ENCODE data around the gene ARHGAP26. TPM values are rescaled to one million over a fixed set of nuclear protein-coding genes. Genes with fewer than 3 reads are reported as not detected.
"Not testable (repeated sequence)": the region's sequence is repeated elsewhere in the genome, so short reads cannot be mapped to it uniquely, and the experiment has no call there.

Gene ARHGAP26
- polyA plus RNA-seq, 1 donor from 2014 or later = 0.83 TPM

DNA sequence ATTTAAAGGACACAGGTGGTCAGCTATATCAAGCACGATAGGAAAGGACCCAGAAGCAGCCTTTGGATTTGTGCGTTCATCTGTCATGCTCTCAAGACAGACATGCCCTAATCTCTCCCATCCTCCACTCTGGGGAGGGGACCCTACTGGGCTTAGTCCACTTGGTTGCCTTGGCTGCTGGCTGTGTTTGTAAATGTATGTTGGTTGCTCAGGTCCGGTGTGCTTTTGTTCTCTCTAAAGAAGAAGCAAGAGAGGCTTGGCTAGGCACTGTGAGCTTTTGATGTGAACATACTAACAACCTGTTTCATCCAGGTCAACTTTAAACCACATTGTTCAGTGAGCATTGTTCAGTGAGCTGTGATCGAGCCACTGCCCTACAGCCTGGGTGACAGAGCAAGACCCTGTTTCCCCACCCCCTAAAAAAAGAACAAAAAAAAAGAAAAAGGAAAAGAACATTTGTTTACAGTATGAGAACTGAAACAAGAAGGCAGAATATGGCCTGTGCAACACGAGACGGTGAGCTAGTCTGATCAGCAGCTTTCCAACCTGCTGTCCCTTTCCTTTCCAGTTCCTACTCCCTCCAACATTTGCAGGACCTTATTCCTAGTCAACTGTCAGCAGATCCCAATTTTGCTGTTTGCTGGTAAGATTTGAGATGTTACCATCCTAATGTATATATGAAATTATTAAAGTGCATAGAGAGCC is 228.3 kb downstream of the ARHGAP26 start:
- no peak for TF ChIP-seq MXI1 (conservative IDR thresholded peaks at IDR 0.05; ENCODE audit: poor library complexity, severe bottlenecking)
- Histone ChIP-seq H3F3A (ENCODE audit: insufficient read depth, low read length, poor library complexity, severe bottlenecking) (no peaks in the 10 kb centered on the region), H3K4me2 (ENCODE audit: low read length) (no peak overlapping the region), H3K9me3 (ENCODE audit: low read length) (no peaks in the 10 kb centered on the region), H3K27me3 (ENCODE audit: insufficient read depth, low read depth, low read length) (no peaks in the 10 kb centered on the region), H3K4me3 (ENCODE audit: low read length) (no peak overlapping the region), H3K36me3 (ENCODE audit: insufficient read depth, low read length) (no peaks in the 10 kb centered on the region), H4K20me1 (ENCODE audit: insufficient read depth) (no peaks in the 10 kb centered on the region), H2AFZ (ENCODE audit: low read depth, low read length) (no peak overlapping the region), H3K9me2 (ENCODE audit: insufficient read depth, low read length) (no peaks in the 10 kb centered on the region), H3K9ac (ENCODE audit: low read length) (no peak overlapping the region), H3K27ac (ENCODE audit: low read length) (no peak overlapping the region), H3K79me2 (replicated peaks; ENCODE audit: insufficient read depth, low read length) (no peaks in the 10 kb centered on the region)

DNA sequence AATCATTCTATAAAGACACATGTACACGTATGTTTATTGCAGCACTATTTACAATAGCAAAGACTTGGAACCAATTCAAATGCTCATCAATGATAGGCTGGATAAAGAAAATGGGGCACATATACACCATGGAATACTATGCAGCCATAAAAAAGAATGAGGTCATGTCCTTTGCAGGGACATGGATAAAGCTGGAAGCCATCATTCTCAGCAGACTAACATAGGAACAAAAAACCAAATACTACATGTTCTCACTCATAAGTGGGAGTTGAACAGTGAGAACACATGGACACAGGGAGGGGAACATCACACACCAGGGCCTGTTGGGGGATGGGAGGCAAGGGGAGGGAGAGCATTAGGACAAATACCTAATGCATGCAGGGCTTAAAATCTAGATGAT is 230.4 kb downstream of the ARHGAP26 start:
- H3K27ac ChIP-seq (ENCODE audit: low read length); H2AFZ ChIP-seq (ENCODE audit: low read depth, low read length); H3K4me3 ChIP-seq (ENCODE audit: low read length); H4K20me1 ChIP-seq (ENCODE audit: insufficient read depth); H3K9me2 ChIP-seq (ENCODE audit: insufficient read depth, low read length); H3F3A ChIP-seq (ENCODE audit: insufficient read depth, low read length, poor library complexity, severe bottlenecking); H3K4me2 ChIP-seq (ENCODE audit: low read length); H3K27me3 ChIP-seq (ENCODE audit: insufficient read depth, low read depth, low read length); H3K36me3 ChIP-seq (ENCODE audit: insufficient read depth, low read length); H3K79me2 ChIP-seq (replicated peaks; ENCODE audit: insufficient read depth, low read length); H3K9me3 ChIP-seq (ENCODE audit: low read length); H3K9ac ChIP-seq (ENCODE audit: low read length): not testable (repeated sequence)

DNA sequence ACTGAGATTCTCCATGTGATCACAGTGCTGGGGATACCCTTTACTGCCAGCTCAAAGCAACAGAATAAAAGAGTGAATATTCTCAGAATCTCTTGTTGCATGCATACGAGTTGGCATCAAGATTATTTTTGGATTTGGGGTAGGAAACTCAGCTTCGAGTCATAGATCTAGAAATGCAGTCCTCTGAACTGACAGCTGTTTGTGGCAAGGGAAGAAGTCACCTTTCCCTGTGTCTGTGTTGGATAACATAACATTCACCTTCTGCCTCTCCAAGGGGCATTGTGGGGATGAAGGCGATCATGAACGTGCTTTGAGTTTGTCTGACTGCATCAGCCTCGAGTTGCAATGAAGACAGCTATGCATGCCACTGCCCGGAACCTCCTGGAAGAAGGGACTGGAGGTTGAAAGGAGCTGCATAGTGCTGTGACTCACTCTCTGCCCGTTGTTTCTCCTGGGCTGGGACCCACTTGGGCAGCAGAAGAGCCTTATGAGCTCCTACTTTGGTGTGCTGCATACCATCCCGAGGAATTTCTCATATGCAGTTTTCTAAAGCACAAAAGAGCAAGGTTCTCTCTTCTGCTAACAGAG is 231.7 kb downstream of the ARHGAP26 start:
- Histone ChIP-seq H3K9me2 (ENCODE audit: insufficient read depth, low read length) (no peaks in the 10 kb centered on the region), H3K4me2 (ENCODE audit: low read length) (no peak overlapping the region), H2AFZ (ENCODE audit: low read depth, low read length) (no peak overlapping the region), H3K27me3 (ENCODE audit: insufficient read depth, low read depth, low read length) (no peaks in the 10 kb centered on the region), H3K36me3 (ENCODE audit: insufficient read depth, low read length) (no peaks in the 10 kb centered on the region), H3F3A (ENCODE audit: insufficient read depth, low read length, poor library complexity, severe bottlenecking) (no peaks in the 10 kb centered on the region), H3K9me3 (ENCODE audit: low read length) (no peaks in the 10 kb centered on the region), H3K4me3 (ENCODE audit: low read length) (no peak overlapping the region), H3K79me2 (replicated peaks; ENCODE audit: insufficient read depth, low read length) (no peaks in the 10 kb centered on the region), H3K27ac (ENCODE audit: low read length) (no peak overlapping the region), H4K20me1 (ENCODE audit: insufficient read depth) (no peaks in the 10 kb centered on the region), H3K9ac (ENCODE audit: low read length) (no peak overlapping the region)
- TF ChIP-seq EZH2 (IDR thresholded peaks at IDR 0.05; ENCODE audit: borderline replicate concordance, insufficient read depth, low read length, poor library complexity, severe bottlenecking) (no peak), MXI1 (conservative IDR thresholded peaks at IDR 0.05; ENCODE audit: poor library complexity, severe bottlenecking) (no peak), POLR2AphosphoS5 (IDR thresholded peaks at IDR 0.05) (no peak), EP300 (conservative IDR thresholded peaks at IDR 0.05; ENCODE audit: poor library complexity, severe bottlenecking) (no peak), RAD21 (conservative IDR thresholded peaks at IDR 0.05) (no peak), TAF1 (IDR thresholded peaks at IDR 0.05; ENCODE audit: low read depth) (no peak), SMC3 (conservative IDR thresholded peaks at IDR 0.05; ENCODE audit: poor library complexity) (no peak)
- TF ChIP-seq, protein P1, sequence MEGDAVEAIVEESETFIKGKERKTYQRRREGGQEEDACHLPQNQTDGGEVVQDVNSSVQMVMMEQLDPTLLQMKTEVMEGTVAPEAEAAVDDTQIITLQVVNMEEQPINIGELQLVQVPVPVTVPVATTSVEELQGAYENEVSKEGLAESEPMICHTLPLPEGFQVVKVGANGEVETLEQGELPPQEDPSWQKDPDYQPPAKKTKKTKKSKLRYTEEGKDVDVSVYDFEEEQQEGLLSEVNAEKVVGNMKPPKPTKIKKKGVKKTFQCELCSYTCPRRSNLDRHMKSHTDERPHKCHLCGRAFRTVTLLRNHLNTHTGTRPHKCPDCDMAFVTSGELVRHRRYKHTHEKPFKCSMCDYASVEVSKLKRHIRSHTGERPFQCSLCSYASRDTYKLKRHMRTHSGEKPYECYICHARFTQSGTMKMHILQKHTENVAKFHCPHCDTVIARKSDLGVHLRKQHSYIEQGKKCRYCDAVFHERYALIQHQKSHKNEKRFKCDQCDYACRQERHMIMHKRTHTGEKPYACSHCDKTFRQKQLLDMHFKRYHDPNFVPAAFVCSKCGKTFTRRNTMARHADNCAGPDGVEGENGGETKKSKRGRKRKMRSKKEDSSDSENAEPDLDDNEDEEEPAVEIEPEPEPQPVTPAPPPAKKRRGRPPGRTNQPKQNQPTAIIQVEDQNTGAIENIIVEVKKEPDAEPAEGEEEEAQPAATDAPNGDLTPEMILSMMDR (IDR thresholded peaks at IDR 0.05; ENCODE audit: poor library complexity, severe bottlenecking) = no peak
- TF ChIP-seq, protein P2, sequence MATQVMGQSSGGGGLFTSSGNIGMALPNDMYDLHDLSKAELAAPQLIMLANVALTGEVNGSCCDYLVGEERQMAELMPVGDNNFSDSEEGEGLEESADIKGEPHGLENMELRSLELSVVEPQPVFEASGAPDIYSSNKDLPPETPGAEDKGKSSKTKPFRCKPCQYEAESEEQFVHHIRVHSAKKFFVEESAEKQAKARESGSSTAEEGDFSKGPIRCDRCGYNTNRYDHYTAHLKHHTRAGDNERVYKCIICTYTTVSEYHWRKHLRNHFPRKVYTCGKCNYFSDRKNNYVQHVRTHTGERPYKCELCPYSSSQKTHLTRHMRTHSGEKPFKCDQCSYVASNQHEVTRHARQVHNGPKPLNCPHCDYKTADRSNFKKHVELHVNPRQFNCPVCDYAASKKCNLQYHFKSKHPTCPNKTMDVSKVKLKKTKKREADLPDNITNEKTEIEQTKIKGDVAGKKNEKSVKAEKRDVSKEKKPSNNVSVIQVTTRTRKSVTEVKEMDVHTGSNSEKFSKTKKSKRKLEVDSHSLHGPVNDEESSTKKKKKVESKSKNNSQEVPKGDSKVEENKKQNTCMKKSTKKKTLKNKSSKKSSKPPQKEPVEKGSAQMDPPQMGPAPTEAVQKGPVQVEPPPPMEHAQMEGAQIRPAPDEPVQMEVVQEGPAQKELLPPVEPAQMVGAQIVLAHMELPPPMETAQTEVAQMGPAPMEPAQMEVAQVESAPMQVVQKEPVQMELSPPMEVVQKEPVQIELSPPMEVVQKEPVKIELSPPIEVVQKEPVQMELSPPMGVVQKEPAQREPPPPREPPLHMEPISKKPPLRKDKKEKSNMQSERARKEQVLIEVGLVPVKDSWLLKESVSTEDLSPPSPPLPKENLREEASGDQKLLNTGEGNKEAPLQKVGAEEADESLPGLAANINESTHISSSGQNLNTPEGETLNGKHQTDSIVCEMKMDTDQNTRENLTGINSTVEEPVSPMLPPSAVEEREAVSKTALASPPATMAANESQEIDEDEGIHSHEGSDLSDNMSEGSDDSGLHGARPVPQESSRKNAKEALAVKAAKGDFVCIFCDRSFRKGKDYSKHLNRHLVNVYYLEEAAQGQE (IDR thresholded peaks at IDR 0.05; ENCODE audit: borderline replicate concordance) = no peak
